GM18498 (cell line): ENCODE results near the gene SCUBE1.

ENCODE experiments used
- ATAC-seq: cut with Tn5 transposase; IDR thresholded peaks from one replicate; pipeline ENCODE4 v1.9.1; 2021; ENCODE audit warnings: mild to moderate bottlenecking, moderate library complexity; ENCODE audit not compliant: unreplicated experiment

SCUBE1 gene

DNA sequence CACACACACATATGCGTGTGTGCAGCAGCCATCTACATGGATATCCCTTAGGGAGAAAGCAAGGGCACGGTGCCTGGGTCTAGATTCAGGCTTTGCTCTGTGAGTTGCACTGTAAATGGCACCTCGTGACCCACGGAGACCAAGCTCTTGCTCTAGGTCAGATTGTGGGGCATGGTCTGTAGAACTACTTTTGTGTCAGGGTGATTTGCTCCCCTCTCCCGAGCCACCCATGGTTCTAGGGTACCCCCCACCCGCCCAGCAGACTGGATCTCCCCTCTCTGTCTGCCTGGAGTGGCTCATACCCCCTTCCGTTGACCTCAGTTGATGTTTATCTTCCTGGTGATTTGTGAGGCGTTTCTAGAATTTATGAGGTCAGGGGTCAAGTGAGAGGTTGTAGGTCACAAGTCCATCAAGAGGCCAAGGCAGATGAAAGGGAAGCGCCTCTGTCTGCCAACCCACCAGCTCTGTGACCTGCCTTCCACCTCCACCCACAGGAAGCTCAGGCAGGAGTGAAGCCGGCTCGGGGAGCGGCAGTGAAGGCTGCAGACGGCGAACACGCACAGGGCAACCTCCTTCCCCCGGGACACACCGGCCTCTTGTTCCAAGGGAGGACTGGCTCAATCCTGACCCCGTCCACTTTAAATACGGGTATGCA, 80.1 kb downstream of the SCUBE1 start:
- no peak for ATAC-seq

DNA sequence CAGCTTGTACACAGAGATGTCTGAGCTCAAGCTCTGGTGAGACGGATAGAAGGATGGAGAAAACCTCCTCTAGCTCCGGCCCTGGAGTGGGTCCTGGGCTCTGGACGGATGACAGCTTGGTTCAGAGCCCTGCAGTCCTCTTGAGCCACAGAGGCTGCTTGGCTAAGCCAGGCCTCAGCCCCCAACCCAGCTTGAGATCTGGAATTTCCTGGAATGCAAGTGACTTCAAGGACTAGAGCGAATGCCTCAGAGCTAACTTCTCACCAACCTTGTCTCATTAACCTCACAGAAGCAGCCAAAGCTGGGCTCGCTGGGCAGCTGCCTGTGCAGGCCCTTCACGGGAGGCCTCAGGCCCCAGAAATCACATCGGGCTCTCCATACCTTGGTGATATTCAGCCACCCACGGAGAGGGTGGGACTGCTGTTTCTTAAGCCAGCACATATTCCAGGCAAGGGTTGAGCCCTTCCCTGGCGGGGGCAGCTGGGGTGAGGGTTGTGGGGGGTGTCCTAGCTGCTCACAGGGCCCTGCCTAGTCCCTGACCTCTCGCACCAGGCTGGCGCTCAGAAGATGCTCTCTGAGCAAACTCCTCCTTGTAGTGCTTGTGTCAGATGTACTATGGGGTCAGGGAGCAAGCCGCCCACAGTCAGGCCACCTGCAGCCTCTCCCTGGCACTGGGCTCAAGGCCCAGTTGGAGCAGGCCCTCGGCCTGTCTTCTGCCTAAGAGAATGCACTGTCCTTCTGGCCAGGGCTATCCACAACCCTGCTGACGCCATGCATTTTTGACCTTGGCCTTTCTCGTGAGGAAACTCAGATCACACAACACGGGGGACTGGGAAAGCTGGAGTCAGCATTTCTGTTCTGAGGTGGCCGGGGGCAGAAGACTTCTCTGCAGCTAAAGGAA, 82.6 kb downstream of the SCUBE1 start:
- ATAC-seq = no peak

DNA sequence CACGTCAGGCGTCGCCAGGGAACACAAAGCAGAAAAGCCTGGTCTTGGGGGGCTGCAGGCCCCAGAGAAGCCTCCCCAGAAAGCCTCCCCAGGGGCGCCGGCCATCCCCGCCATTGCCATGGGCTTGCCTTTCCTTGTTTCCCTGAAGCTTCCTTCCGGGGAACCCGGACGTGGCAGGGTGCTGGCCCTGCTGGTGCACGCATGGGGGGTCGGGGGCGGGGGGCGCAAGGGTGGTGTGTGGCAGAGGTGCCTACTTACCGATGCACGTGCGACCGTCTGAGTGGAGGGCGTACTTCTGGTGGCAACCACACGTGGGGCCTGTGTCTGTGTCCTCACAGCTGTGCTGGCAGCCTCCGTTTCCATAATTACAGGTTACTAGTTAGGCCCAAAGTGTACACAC, 85.2 kb downstream of the SCUBE1 start:
- no peak for ATAC-seq

DNA sequence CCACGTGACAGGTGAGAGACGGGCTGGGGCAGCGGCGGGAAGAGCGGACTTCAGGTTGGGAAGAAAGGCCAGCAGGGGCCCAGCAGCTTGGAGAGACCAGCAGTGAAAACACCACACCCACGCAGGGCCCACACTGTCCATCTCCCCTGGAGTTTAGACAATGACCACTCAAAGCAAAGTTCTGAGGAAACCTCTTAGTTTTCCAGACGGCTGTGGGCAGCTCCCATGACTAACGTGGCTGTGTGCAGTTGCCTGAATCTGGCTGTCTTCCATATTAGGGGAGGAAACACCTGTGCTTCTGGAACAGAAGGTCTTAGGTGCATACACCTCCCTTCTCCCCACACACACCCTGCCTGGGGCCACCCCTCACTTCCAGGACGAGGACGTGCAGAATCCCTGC, 85.6 kb downstream of the SCUBE1 start:
- ATAC-seq = no peak

DNA sequence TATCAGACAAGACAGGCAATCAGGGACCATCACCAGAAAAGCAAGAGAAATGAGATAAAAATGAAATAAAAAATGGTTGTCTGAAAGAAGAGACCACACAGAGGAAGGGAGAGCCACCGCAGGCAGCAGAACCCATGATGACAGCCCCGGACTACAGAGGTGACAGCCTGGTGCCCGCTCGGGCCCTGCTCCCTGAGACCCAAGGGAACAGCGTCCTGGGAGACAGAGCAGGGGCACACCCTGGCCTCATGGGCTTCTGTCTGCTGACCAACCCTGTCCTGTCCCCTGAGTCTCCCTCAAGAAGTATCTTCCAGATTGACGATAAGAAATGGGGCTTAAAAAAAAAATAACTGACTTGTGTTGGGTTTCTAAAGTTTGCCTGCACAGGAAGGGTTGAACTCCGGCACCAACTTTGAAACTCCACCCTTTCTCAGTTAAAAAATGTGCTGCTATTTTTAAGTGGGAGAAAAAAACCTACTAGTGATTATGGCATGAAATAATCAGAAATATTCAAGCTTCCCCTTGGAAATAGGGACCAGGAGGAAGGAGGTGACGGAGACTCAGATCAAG, 86.1 kb downstream of the SCUBE1 start:
- ATAC-seq = no peak

DNA sequence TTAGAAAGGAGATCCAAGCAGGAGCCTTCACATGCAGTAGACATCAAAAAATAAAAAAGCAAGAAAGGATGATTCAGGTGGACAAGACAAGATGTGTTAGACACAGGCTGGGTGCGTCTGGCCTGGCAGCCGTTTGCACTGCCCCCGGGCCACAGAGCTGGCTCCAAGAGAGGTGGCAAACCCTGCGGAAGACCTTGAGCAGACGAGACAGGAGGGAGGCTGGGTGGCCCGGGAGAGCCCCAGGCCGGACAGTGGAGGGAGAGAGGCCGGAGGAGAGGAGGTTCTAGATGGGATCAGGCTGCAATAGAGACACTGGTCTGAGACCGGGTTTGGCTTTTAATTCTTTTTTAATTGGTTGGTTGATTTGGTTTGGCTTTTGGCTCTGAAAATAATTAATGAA, 86.6 kb downstream of the SCUBE1 start:
- no peak for ATAC-seq

DNA sequence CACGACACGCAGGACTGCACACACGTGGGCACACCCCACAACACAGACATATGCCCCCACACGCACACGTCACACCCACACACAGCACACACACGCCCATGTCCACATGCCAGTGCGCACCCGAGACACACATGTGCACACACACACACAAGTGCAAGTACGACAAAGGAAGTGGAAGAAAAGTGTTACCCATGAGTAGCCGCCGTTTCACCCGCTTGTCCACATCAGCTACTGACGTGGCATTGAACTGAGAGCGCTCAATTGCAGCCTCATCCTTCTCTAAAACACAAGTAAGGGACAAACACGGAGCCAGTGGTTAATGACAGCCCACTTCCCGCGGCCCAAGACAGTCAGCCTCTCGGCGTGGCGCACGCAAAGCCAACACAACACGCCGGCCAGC, 87.9 kb downstream of the SCUBE1 start:
- ATAC-seq = no peak

DNA sequence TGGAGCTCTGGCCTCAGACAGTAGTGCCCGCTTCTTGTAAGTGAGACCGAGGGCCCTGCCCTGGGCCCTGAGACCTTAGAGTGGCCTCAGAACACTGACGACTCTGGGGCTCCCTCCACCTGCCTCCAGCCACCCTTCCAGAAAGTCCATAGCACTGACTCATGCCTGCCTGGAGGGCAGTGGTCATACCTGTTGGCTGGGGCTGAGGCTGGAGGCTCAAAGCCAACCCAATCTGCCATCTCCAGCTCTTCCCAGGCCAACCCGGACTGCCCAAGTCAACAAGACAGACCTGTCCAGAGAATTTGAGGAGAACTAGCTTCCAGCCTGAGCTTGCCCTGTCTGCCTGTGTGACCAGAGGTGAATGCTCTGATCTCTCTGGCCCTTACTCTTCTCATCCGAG, 89.3 kb downstream of the SCUBE1 start:
- ATAC-seq = no peak

DNA sequence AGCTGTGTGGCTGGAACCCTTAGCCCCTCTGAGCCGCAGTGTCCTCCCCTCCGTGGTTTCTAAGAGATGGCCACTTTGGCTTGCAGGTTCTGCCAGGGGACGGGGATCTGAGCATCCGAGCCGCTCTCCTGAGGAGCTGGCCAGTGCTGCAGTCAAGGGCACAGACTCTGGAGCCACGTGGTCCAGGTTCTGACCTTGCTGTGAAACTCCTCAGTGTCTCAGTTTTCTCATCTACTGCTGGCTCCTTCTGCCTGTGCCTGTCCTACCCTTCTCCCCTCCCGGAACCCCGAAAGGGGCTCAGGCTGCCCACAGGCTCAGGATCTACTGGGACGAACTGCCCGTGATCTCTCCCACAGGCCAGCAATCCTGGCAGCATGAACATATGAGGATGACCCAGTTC, 90.9 kb downstream of the SCUBE1 start:
- ATAC-seq = no peak

DNA sequence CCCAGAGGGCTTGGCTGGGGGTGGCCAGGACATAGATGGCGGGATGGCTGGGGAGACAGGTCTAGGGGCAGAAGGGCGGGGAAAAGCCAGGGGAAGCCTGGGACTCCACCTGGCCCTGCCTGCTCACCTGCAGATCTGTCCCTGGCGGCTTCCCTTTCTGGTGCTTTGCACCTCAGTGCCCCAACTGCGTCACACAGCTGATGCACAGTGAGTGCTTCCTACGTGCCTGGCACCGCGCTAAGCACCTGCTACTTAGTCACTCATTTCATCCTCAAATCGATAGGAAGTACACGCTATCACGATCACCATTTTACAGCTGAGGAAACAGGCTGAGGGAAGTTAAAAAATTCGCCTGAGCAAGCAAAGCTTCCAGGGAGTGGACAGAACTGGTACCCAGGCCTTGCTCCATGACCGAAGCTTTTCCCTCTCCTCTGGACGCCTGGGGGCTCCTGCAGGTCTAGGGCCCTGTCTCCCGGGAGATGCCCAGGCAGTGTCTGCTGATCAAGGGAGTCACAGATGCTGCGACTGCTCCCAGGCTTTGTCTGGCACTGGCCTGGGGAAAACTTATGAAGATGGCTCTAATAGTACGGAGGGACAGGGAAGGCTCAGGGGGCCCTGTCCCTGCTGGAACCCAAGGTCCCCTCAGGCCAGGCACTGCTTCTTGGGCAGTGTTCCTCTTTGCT, 93.2 kb downstream of the SCUBE1 start:
- ATAC-seq = no peak

DNA sequence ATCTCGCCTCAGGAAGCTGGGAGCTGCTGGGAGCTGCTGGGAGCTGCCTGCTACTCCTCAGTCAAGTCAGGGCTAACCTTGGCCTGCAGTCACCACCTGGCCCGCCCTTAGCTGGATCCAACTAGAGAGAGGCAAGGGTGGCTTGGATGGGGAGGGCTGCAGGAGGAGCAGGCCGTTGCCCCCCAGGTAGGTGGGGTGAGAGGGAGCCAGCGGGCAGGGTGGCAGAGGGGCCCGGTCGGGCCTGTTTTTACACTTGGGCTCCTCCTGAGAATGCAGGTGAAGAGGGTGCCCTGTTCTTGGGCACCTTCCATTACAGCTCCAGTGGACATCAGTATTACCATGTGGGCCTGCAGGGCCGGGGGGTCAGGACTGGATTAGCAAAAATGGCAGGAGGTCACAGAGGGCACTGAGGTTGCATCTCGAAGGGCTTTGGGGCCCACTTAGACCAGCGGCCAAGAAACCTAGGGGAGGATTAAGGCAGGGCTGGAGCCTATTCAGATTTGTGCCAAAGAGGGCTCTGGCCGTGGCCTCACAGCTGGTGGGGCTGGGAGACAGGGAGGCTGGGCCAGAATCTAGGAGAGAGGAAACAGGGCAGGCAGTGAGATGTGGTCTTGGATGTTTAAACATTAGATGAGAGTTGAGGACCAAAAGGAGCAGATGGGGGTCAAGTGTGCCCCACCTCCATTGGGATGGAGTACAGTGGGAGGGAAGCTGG, 95.5 kb downstream of the SCUBE1 start:
- no peak for ATAC-seq

DNA sequence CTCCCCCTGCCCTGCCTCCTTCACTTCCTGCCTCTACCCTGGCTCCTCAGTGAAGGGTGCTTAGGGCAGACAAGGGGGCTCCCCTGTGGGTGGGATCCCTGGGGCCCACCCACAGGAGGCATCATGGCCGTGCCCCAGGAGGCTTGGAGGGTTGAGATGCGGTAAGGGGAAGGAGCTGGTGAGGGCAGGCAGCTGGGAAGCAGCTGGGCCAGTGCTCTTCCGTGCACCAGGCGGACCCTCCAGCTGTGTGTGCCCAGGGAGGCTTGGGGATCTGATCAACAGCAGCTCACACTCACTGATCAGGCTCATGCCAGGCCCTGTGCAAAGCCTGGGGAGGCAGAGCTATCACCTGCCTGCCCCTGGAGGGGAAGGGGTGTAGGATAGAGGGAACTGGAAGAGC, 97.0 kb downstream of the SCUBE1 start:
- ATAC-seq = no peak

DNA sequence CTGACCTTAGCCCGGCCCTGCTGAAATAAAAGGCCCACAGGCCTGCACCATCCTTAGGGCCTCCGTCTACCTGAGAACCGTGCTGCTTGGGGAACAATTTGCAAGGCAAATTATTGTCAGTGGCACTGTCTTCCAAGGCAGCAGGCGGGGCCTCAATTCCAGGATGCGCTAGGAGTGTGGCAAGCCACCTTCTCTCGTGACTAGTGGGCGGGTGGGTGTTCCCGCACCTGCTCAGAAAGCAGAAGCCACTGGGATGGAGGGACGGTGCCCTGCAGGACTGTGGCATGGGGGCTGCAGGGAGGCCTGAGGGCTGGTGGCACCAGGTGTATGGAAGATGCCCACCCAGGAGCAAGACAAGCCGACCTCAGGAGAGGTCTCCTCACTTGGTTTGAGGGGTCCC, 97.5 kb downstream of the SCUBE1 start:
- ATAC-seq = no peak

DNA sequence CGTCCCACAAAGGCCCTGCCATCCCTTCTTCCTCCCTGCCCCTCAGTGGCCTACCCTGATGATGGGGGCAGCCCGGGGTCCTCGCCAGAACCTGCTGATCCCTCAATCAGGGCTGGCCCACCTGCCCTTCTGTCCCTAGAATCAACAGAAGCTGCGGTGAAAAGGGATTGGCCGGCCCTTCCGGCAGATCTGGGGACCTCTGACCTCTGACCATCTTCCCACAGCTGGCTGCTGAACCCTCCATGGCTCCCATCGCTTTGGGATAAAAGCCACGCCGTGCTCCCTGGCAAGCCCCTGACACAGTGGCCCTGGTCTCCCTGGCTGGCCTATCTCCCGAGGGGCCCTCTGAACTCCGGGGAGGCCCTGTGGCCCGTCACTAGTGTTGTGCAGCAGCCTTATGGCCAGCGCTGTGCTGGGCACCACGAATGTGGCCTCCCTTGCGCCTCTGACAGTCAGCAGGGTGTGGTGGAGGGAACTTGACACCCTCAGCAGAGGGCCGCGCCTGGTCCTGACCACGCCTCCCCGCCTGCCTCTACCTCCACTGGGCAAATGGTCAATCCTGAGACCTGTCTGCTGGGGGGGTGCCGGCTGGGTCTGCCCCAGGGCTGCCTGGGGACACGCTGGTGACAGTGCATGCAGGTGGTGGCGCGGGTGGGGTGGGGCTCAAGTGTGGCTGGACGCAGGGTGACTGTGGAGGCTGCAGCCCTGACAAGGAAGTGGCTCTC, 98.2 kb downstream of the SCUBE1 start:
- ATAC-seq = no peak

DNA sequence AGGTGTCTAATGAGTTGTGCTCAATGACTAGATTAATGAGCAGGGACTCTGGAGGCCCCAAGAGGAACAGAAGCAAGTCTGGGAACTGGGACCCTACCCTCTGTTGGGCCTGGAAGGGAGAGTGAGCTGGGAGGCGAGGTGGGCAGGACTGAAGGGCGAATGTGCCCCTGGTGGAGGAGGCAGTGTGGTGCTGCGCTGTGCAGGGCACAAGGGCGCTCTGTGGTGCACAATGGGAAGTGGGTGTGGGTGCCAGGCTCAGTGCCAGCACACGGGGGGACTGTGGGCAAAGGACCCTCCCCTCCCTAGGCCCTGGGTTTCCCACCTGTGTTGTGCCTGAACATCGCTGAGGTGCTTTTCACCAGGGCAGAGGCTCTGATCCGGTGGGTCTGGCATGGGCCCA, 98.8 kb downstream of the SCUBE1 start:
- no peak for ATAC-seq

DNA sequence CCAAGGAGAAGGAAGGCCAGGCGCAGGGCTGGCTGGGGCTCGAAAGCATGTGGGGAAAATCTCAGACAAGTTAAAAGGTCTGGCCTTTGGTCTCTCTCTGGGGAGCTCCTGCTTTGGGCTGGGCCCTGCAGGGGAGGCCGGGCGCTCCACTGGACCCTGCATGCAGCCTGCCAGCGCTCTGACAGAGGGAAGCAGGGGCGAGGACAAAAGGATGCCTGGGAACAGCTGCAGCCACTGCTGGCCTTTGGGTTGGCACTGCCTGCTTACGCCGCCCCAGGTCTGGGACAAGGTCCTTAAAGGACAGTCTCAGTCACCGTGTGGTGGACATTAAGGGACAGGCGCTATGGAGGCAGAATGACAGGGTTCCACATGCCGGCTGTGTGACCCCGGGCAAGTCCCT, 99.8 kb downstream of the SCUBE1 start:
- no peak for ATAC-seq

DNA sequence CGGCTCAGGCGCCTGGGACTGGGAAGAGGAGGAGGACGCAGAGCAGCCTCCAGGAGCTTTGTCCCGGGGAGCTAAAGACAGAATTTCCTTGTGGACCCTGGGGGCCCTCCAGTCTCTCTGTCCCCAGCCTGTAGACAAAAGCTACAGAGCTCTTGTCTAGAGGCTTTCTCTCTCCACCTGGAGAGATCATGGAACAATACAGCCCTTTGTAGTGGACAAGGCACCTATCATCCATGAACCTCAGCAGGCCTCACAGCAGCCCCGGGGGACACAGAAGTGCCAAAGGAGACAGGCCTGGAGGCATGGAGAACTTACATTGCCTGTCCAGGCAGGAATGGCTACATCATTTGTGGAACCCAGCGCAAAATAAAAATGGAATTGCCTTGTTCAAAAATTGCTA, 100.5 kb downstream of the SCUBE1 start:
- no peak for ATAC-seq

DNA sequence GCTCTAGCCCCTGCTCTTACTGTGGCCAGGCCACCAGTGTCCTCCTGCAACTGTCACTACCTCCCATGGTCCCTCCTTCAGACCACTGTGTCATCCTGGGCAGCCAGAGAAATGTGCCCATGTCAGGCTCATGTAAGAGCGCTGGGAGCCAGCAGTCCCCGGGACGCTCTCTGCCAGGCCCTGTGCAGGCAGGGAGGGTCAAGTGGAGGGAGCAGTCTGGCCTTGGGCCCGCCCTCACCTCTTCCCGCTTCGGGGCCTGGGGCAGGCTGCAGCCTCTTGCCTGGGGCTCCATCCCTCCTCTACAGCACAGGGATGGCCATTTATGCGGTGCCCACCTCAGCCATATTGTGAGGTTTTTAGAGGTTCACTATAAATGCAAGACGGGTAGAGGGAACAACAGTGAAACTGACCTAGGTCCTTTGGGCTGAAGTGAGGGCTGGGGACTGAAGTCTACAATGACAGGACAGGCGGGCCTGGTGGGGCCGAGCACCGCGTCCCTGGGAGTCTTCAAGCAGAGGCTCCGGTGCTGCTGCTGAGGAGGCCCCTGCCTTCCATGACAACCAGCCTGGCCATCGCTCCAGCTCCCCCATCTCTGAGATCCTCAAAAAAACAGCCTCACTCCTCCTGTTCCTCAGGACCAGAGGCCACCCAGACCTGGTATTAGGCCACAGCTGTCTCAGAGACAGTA, 101.3 kb downstream of the SCUBE1 start:
- ATAC-seq = no peak

DNA sequence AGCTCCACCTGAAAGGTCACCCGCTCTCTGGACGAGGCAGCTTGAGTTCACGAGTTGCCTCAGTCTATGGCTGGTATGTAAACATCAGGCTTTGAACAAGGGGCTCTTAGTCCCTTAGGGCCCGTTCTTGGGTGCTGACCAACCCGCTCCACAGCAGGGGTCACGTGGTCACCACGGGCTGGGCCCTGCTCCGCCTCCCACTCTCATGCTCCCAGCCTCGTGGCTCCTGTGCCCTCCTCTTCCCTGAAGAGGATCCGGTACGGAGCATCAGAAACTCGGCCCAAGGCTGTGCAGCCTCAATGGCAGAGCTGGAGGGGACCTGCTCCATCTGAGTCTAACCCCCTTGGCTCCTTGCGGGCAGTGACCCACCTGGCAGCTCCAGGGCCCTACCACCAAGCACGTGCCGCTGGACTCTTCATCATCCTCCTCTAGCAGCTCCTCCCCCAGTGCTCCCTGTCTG, 102.0 kb downstream of the SCUBE1 start:
- no peak for ATAC-seq

DNA sequence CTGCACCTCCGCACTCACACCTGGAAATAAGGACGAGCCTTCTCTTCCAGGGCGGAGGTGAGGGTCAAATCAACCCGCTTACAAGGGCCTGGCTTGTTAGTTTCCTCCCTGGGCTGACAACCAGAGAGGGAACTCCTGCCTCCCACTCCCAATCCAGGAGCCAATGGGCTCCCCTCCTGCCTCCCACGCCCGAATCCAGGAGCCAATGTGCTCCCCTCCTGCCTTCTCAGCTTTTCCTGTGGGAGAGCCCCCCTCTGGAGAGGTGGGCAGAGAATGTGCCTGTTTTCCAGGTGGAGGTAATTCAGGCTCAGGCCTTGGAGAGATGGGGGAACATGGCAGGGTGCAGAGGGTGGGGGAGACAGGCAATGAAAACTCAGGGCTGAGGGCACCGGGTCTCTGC, 102.6 kb downstream of the SCUBE1 start:
- ATAC-seq = no peak
